IMR-90 (cell line): ENCODE data around the gene AZI2. TPM values are rescaled to one million over a fixed set of nuclear protein-coding genes. Genes with fewer than 3 reads are reported as not detected.

Experiments used
- ATAC-seq: fragments of 200-7000 bp; cut with Tn5 transposase; 2 replicates; pipeline ENCODE4 v1.9.1; 2020; ENCODE audit warnings: low read depth, mild to moderate bottlenecking, moderate library complexity
- BruUV-seq: library from RNA; stranded (reverse); fragments of 400-500 nt; replicated peaks from 2 replicates; lab custom pipeline; 2021; lab: Mats Ljungman, UMichigan
- CTCF ChIA-PET: fragments of 300-600 bp; formaldehyde crosslinking; extraction: SDS; loops from one replicate; lab custom pipeline; 2021; ENCODE audit warnings: antibody characterized with exemption; lab: Yijun Ruan, JAX
- POLR2A ChIA-PET: fragments of 300-600 bp; sonication (Branson Sonifier 250); formaldehyde crosslinking; loops from one replicate; lab custom pipeline; 2022; ENCODE audit warnings: antibody characterized with exemption; ENCODE audit not compliant: unreplicated experiment; lab: Charles Lee
- DNase-seq: peaks from one replicate; pipeline ENCODE4 v3.0.0; 2013
- H2AFZ ChIP-seq: replicated peaks from 2 replicates; pipeline ENCODE3; 2013; ENCODE audit warnings: low read length, mild to moderate bottlenecking; ENCODE audit not compliant: poor library complexity
- H2AK5ac ChIP-seq: 2 replicates; pipeline ENCODE4 v1.6.1; 2013; ENCODE audit warnings: low read depth, low read length, inconsistent platforms
- H2AK9ac ChIP-seq: replicated peaks from 2 replicates; pipeline ENCODE3; 2013; ENCODE audit warnings: mild to moderate bottlenecking, low read depth, low read length, moderate library complexity; ENCODE audit not compliant: poor library complexity
- H2BK120ac ChIP-seq: 2 replicates; pipeline ENCODE4 v1.6.1; 2013; ENCODE audit warnings: low read depth, low read length, inconsistent platforms
- H2BK15ac ChIP-seq: 3 replicates; pipeline ENCODE4 v1.6.1; 2013; ENCODE audit warnings: low read depth, low read length, inconsistent platforms
- H2BK20ac ChIP-seq: 2 replicates; pipeline ENCODE4 v1.6.1; 2013; ENCODE audit warnings: low read depth, mild to moderate bottlenecking, inconsistent platforms, low read length, moderate library complexity
- H2BK5ac ChIP-seq: 2 replicates; pipeline ENCODE4 v1.6.1; 2013; ENCODE audit warnings: mild to moderate bottlenecking, low read depth, low read length, inconsistent platforms; ENCODE audit not compliant: poor library complexity, severe bottlenecking
- H3K14ac ChIP-seq: replicated peaks from 2 replicates; pipeline ENCODE4 v1.6.1; 2013; ENCODE audit warnings: low read depth, low read length, inconsistent platforms
- H3K18ac ChIP-seq: 2 replicates; pipeline ENCODE4 v1.6.1; 2013; ENCODE audit warnings: low read depth, low read length, control low read depth
- H3K23ac ChIP-seq: 2 replicates; pipeline ENCODE4 v1.6.1; 2013; ENCODE audit warnings: low read depth, low read length, inconsistent platforms
- H3K27ac ChIP-seq: 2 replicates; pipeline ENCODE4 v1.5.1; 2013; ENCODE audit warnings: mild to moderate bottlenecking, control low read depth, low read length; ENCODE audit not compliant: insufficient read depth
- H3K27me3 ChIP-seq: 2 replicates; pipeline ENCODE4 v1.6.1; 2013; ENCODE audit warnings: low read length; ENCODE audit not compliant: control insufficient read depth, insufficient read depth
- H3K36me3 ChIP-seq: 2 replicates; pipeline ENCODE4 v1.6.1; 2013; ENCODE audit warnings: low read length, mixed read lengths; ENCODE audit not compliant: control insufficient read depth, insufficient read depth
- H3K4ac ChIP-seq: 2 replicates; pipeline ENCODE4 v1.6.1; 2013; ENCODE audit warnings: low read depth, low read length, inconsistent platforms
- H3K4me1 ChIP-seq: 2 replicates; pipeline ENCODE4 v1.6.1; 2013; ENCODE audit warnings: low read length, mixed read lengths; ENCODE audit not compliant: control insufficient read depth, insufficient read depth
- H3K4me2 ChIP-seq: 2 replicates; pipeline ENCODE4 v1.6.1; 2013; ENCODE audit warnings: low read depth, mild to moderate bottlenecking, control low read depth, low read length, moderate library complexity
- H3K4me3 ChIP-seq: 2 replicates; pipeline ENCODE4 v1.5.1; 2013; ENCODE audit warnings: low read depth, mild to moderate bottlenecking, control low read depth, low read length, moderate library complexity; ENCODE audit not compliant: insufficient read depth
- H3K56ac ChIP-seq: 2 replicates; pipeline ENCODE4 v1.6.1; 2013; ENCODE audit warnings: low read length, inconsistent platforms; ENCODE audit not compliant: insufficient read depth; ENCODE audit errors: extremely low read depth
- H3K79me1 ChIP-seq, 2 experiments: 2 replicates each; pipeline ENCODE4 v1.6.1; 2013; ENCODE audit warnings: low read length in 2 of 2, inconsistent platforms in 1 of 2, low read depth in 1 of 2
- H3K9ac ChIP-seq: 2 replicates; pipeline ENCODE4 v1.6.1; 2013; ENCODE audit warnings: low read depth, low read length, control low read depth
- H3K9me1 ChIP-seq: 2 replicates; pipeline ENCODE4 v1.6.1; 2013; ENCODE audit warnings: low read length, inconsistent platforms; ENCODE audit not compliant: insufficient read depth
- H3K9me3 ChIP-seq: 2 replicates; pipeline ENCODE4 v1.6.1; 2013; ENCODE audit warnings: low read length; ENCODE audit not compliant: control insufficient read depth, insufficient read depth
- H4K20me1 ChIP-seq: 2 replicates; pipeline ENCODE4 v1.6.1; 2013; ENCODE audit warnings: low read length, inconsistent platforms; ENCODE audit not compliant: insufficient read depth
- H4K5ac ChIP-seq: 2 replicates; pipeline ENCODE4 v1.6.1; 2013; ENCODE audit warnings: mild to moderate bottlenecking, low read depth, low read length, control low read depth
- H4K8ac ChIP-seq, 2 experiments: 2 replicates each; pipeline ENCODE4 v1.6.1; 2013; ENCODE audit warnings: low read depth in 2 of 2, low read length in 2 of 2, control low read depth in 1 of 2, inconsistent platforms in 1 of 2
- H4K91ac ChIP-seq: 2 replicates; pipeline ENCODE4 v1.6.1; 2013; ENCODE audit warnings: low read depth, low read length, inconsistent platforms; ENCODE audit not compliant: insufficient read depth
- BHLHE40 ChIP-seq: fragments of 150-350 bp; IDR thresholded peaks from 2 replicates; pipeline ENCODE4 v1.6.1; 2016; ENCODE audit warnings: mild to moderate bottlenecking, low read depth, low read length
- CHD1 ChIP-seq: IDR thresholded peaks from 2 replicates; pipeline ENCODE4 v1.6.1; 2012; ENCODE audit warnings: low read depth, low read length, improper control_type of control experiment
- FOS ChIP-seq: fragments of 150-350 bp; IDR thresholded peaks from 2 replicates; pipeline ENCODE4 v1.6.1; 2016; ENCODE audit warnings: low read depth, low read length
- MAZ ChIP-seq: IDR thresholded peaks from 2 replicates; pipeline ENCODE4 v1.6.1; 2012; ENCODE audit warnings: low read depth, mild to moderate bottlenecking, low read length, improper control_type of control experiment, moderate library complexity, borderline replicate concordance
- MXI1 ChIP-seq: IDR thresholded peaks from 2 replicates; pipeline ENCODE4 v1.6.1; 2012; ENCODE audit warnings: low read depth, mild to moderate bottlenecking, low read length, moderate library complexity, borderline replicate concordance
- RAD21 ChIP-seq: IDR thresholded peaks from 2 replicates; pipeline ENCODE4 v1.6.1; 2012; ENCODE audit warnings: low read length, improper control_type of control experiment
- RCOR1 ChIP-seq: IDR thresholded peaks from 2 replicates; pipeline ENCODE4 v1.6.1; 2012; ENCODE audit warnings: mild to moderate bottlenecking, low read length, improper control_type of control experiment; ENCODE audit not compliant: insufficient replicate concordance
- WGBS, 2 experiments: methylation state at CpG; one replicate each; pipeline versions ENCODE4 v1.1.5 to v1.1.7; 2013; ENCODE audit warnings: missing lambda C conversion rate in 2 of 2; ENCODE audit not compliant: insufficient read length in 1 of 2; ENCODE audit errors: extremely low coverage in 2 of 2; 5-methylcytosine and 5-hydroxymethylcytosine counted together
- dilution Hi-C: fragments of 300-500 bp; cut with HindIII; formaldehyde crosslinking; loops from one replicate; pipeline ENCODE4 v1.14.3; 2018; ENCODE audit warnings: low sequenced_read_pairs; ENCODE audit not compliant: unreplicated experiment
- in situ Hi-C: fragments of 300-500 bp; cut with MboI; formaldehyde crosslinking; loops from 3 replicates; pipeline ENCODE4 v1.14.3; 2019; ENCODE audit warnings: low sequenced_read_pairs, inconsistent platforms, mixed read lengths
- intact Hi-C: fragments of 100-400 bp; cut with micrococcal nuclease; formaldehyde crosslinking; loops from 2 replicates; pipeline ENCODE4 v1.10.0; 2022
- polyA plus RNA-seq, 3 experiments: library from polyadenylated mRNA; depleted of rRNA; stranded (reverse); fragments of >200 nt; gene quantifications; 2 replicates each; pipeline ENCODE4 v1.2.3, GENCODE V29; 2012; ENCODE audit warnings: low replicate concordance in 1 of 3
- total RNA-seq: library from RNA; depleted of rRNA; stranded (reverse); fragments of >200 nt; gene quantifications from 2 replicates; pipeline ENCODE4 v1.2.3, GENCODE V29; 2012
- TF ChIP-seq, protein P1 (sequence below): fragments of 150-350 bp; IDR thresholded peaks from 2 replicates; pipeline ENCODE4 v1.6.1; 2017; ENCODE audit warnings: mild to moderate bottlenecking, antibody characterized with exemption, low read length, low read depth
- TF ChIP-seq, protein P2 (sequence below): fragments of 150-350 bp; IDR thresholded peaks from 2 replicates; pipeline ENCODE4 v1.6.1; 2016; ENCODE audit warnings: low read depth, mild to moderate bottlenecking, low read length, moderate library complexity, borderline replicate concordance

Gene AZI2
- total and polyA plus RNA-seq, 2 of the 4 experiments (the other 2 are of a cell fraction), result 30.1 to 52.5 TPM

DNA sequence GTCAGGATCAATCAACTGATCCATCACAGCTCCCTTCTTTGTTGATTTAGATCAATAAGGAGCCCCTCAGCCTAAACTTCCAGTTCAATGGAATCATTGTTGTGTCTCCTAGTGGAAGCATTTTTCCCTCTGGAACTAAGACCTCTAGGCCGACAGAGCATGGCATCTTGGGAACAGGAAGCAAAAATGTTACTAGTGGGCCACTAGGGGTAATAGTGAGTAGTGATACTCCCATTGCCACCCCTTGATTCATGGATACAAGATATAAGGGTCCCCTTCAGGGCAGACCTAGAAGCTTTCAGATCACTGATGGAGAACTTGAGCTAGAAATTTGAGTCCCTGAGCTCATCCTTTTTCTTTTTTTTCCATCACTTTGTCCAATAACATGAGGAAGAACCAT is 40.4 kb upstream of the AZI2 start:
- Histone ChIP-seq H2BK5ac (no peak overlapping the region), H2AK9ac (no peak overlapping the region), H3K14ac (no peak overlapping the region), H3K79me1 (no peaks in the 10 kb centered on the region), H3K23ac (no peak overlapping the region), H3K27ac (no peak overlapping the region), H2AK5ac (no peak overlapping the region), H2BK15ac (no peak overlapping the region), H3K4me3 (no peak overlapping the region), H4K20me1 (no peaks in the 10 kb centered on the region), H3K4me2 (no peak overlapping the region), H3K56ac (no peak overlapping the region), H4K5ac (no peak overlapping the region), H3K4me1 (no peaks in the 10 kb centered on the region), H4K91ac (no peak overlapping the region), H3K9me1 (no peaks in the 10 kb centered on the region), H4K8ac (no peak overlapping the region), H2BK120ac (no peak overlapping the region), H3K4ac (no peak overlapping the region), H2AFZ (no peak overlapping the region), H3K36me3 (no peaks in the 10 kb centered on the region), H3K9me3 (no peaks in the 10 kb centered on the region), H3K9ac (no peak overlapping the region), H2BK20ac (no peak overlapping the region), H3K18ac (no peak overlapping the region), H3K27me3 (no peaks in the 10 kb centered on the region)
- in situ Hi-C loops, result no loop called here
- CTCF ChIA-PET, result no interaction called here
- POLR2A ChIA-PET, result no interaction called here
- WGBS, 2 experiments, result no CpG with 5 or more reads among the region's 1 CpG
- BruUV-seq, result no TSS peak
- DNase-seq (no peak), ATAC-seq (no peak)
- dilution Hi-C loops, result no loop called here
- TF ChIP-seq MAZ (no peak), RCOR1 (no peak), BHLHE40 (no peak), RAD21 (no peak), CHD1 (no peak), MXI1 (no peak), FOS (no peak)
- TF ChIP-seq, protein P1, sequence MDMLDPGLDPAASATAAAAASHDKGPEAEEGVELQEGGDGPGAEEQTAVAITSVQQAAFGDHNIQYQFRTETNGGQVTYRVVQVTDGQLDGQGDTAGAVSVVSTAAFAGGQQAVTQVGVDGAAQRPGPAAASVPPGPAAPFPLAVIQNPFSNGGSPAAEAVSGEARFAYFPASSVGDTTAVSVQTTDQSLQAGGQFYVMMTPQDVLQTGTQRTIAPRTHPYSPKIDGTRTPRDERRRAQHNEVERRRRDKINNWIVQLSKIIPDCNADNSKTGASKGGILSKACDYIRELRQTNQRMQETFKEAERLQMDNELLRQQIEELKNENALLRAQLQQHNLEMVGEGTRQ, result no peak
- TF ChIP-seq, protein P2, sequence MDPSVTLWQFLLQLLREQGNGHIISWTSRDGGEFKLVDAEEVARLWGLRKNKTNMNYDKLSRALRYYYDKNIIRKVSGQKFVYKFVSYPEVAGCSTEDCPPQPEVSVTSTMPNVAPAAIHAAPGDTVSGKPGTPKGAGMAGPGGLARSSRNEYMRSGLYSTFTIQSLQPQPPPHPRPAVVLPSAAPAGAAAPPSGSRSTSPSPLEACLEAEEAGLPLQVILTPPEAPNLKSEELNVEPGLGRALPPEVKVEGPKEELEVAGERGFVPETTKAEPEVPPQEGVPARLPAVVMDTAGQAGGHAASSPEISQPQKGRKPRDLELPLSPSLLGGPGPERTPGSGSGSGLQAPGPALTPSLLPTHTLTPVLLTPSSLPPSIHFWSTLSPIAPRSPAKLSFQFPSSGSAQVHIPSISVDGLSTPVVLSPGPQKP, result no peak
- intact Hi-C loops, result no loop called here
